SK-N-SH treated with all-trans-retinoic acid at 6 μM for 48 hours (cell line): ENCODE data around the gene RPS6KB2.
"Not testable (repeated sequence)": the region's sequence is repeated elsewhere in the genome, so short reads cannot be mapped to it uniquely, and the experiment has no call there.

ENCODE experiments used
- ATAC-seq: fragments of 200-7000 bp; cut with Tn5 transposase; 3 replicates; pipeline ENCODE4 v1.9.1; 2020; ENCODE audit warnings: mild to moderate bottlenecking, moderate library complexity
- ARNTL ChIP-seq: fragments of 450-650 bp; formaldehyde crosslinking; IDR thresholded peaks from 2 replicates; pipeline ENCODE4 v1.5.0; 2020; ENCODE audit warnings: low read depth, mild to moderate bottlenecking, moderate library complexity, borderline replicate concordance
- BACH2 ChIP-seq: fragments of 250-450 bp; sonication (Bioruptor Pico); IDR thresholded peaks from 2 replicates; pipeline ENCODE4 v1.9.0; 2021; ENCODE audit warnings: mild to moderate bottlenecking, borderline replicate concordance
- CREB5 ChIP-seq: fragments of 250-450 bp; sonication (Bioruptor Pico); IDR thresholded peaks from 2 replicates; pipeline ENCODE4 v1.5.1; 2020; ENCODE audit warnings: low read depth, mild to moderate bottlenecking, moderate library complexity
- CSDC2 ChIP-seq: fragments of 250-450 bp; sonication (Bioruptor Pico); IDR thresholded peaks from 2 replicates; pipeline ENCODE4 v1.5.0; 2020; ENCODE audit warnings: mild to moderate bottlenecking, moderate library complexity
- CSRNP3 ChIP-seq: fragments of 250-450 bp; sonication (Bioruptor Pico); IDR thresholded peaks from 2 replicates; pipeline ENCODE4 v1.5.1; 2021; ENCODE audit warnings: mild to moderate bottlenecking, moderate library complexity
- ESRRG ChIP-seq: fragments of 250-450 bp; sonication (Bioruptor Pico); IDR thresholded peaks from 2 replicates; pipeline ENCODE4 v1.6.1; 2021; ENCODE audit warnings: mild to moderate bottlenecking
- GLIS3 ChIP-seq: fragments of 250-450 bp; sonication (Bioruptor Pico); IDR thresholded peaks from 2 replicates; pipeline ENCODE4 v1.5.0; 2020; ENCODE audit warnings: mild to moderate bottlenecking, moderate library complexity
- OSR1 ChIP-seq: fragments of 250-450 bp; sonication (Bioruptor Pico); IDR thresholded peaks from 2 replicates; pipeline ENCODE4 v1.8.0; 2022; ENCODE audit warnings: moderate library complexity, mild to moderate bottlenecking, inconsistent platforms
- PPARA ChIP-seq: fragments of 250-450 bp; sonication (Bioruptor Pico); IDR thresholded peaks from 2 replicates; pipeline ENCODE4 v1.5.0; 2020; ENCODE audit warnings: mild to moderate bottlenecking, borderline replicate concordance
- RARB ChIP-seq: fragments of 250-450 bp; sonication (Bioruptor Pico); IDR thresholded peaks from 2 replicates; pipeline ENCODE4 v1.8.0; 2021; ENCODE audit warnings: mild to moderate bottlenecking, moderate library complexity
- SNAI2 ChIP-seq: fragments of 250-450 bp; sonication (Bioruptor Pico); IDR thresholded peaks from 2 replicates; pipeline ENCODE4 v1.5.0; 2020; ENCODE audit warnings: mild to moderate bottlenecking, moderate library complexity
- TCF4 ChIP-seq: fragments of 250-450 bp; sonication (Bioruptor Pico); IDR thresholded peaks from 2 replicates; pipeline ENCODE4 v1.8.0; 2021; ENCODE audit warnings: mild to moderate bottlenecking, moderate library complexity, borderline replicate concordance
- TOX ChIP-seq: fragments of 250-450 bp; sonication (Bioruptor Pico); IDR thresholded peaks from 2 replicates; pipeline ENCODE4 v1.8.0; 2021; ENCODE audit warnings: mild to moderate bottlenecking, moderate library complexity, borderline replicate concordance
- ZC3H10 ChIP-seq: fragments of 250-450 bp; sonication (Bioruptor Pico); IDR thresholded peaks from 2 replicates; pipeline ENCODE4 v1.5.1; 2021; ENCODE audit warnings: mild to moderate bottlenecking, moderate library complexity
- ZFP3 ChIP-seq: fragments of 250-450 bp; sonication (Bioruptor Pico); IDR thresholded peaks from 2 replicates; pipeline ENCODE4 v1.5.0; 2020; ENCODE audit warnings: mild to moderate bottlenecking, moderate library complexity
- ZNF565 ChIP-seq: fragments of 450-650 bp; formaldehyde crosslinking; conservative IDR thresholded peaks from 2 replicates; pipeline ENCODE4 v1.5.0; 2020; ENCODE audit warnings: low read depth, mild to moderate bottlenecking, moderate library complexity
- ZNF70 ChIP-seq: fragments of 450-650 bp; formaldehyde crosslinking; IDR thresholded peaks from 2 replicates; pipeline ENCODE4 v1.5.0; 2020; ENCODE audit warnings: mild to moderate bottlenecking, moderate library complexity

The RPS6KB2 gene

DNA sequence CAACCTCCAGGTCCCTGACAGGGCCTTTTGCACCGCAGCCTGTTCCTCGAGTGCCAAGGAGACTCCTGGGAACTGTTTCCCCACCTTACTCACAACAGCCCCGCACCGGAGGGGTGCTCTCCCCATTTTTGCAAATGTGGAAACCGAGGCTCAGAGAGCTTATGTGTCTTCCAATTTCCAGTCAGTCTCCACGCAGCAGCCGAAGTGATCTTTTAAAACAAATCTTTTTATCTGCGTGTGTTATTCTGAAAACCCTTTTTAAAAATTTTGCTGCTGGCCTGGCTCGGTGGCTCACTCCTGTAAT is 41.2 kb downstream of the RPS6KB2 start:
- no peak for TF ChIP-seq ZNF70 (CRISPR knock-in tag)
- TF ChIP-seq ESRRG (CRISPR knock-in tag): 0 out of 2 replicates have a peak, but pooled peaks have one; percentile 18
- no peak for TF ChIP-seq ARNTL (CRISPR knock-in tag)
- TF ChIP-seq, all 23 proteins: peak for 1
- ATAC-seq: no peak

GRCh38 chr11:67470337-67471002 is 42.2 kb downstream of the RPS6KB2 start:
- ATAC-seq: no peak
- TF ChIP-seq SNAI2 (CRISPR knock-in tag) (no peak), CSRNP3 (no peak), CREB5 (no peak), ESRRG (CRISPR knock-in tag) (no peak), TCF4 (CRISPR knock-in tag) (no peak), OSR1 (no peak), TOX (CRISPR knock-in tag) (no peak)

GRCh38 chr11:67472882-67473281 is 44.6 kb downstream of the RPS6KB2 start:
- TF ChIP-seq CSRNP3 (no peak), BACH2 (CRISPR knock-in tag) (no peak), ARNTL (CRISPR knock-in tag) (no peak), RARB (CRISPR knock-in tag) (no peak), ZFP3 (no peak), ZNF565 (CRISPR knock-in tag) (no peak), GLIS3 (CRISPR knock-in tag) (no peak), ZC3H10 (CRISPR knock-in tag) (no peak), TOX (CRISPR knock-in tag) (no peak), ESRRG (CRISPR knock-in tag) (no peak), CSDC2 (no peak), PPARA (no peak), CREB5 (no peak), TCF4 (CRISPR knock-in tag) (no peak), ZNF70 (CRISPR knock-in tag) (no peak)
- no peak for ATAC-seq

GRCh38 chr11:67476692-67477091 is 48.4 kb downstream of the RPS6KB2 start:
- ATAC-seq: not testable (repeated sequence)

DNA sequence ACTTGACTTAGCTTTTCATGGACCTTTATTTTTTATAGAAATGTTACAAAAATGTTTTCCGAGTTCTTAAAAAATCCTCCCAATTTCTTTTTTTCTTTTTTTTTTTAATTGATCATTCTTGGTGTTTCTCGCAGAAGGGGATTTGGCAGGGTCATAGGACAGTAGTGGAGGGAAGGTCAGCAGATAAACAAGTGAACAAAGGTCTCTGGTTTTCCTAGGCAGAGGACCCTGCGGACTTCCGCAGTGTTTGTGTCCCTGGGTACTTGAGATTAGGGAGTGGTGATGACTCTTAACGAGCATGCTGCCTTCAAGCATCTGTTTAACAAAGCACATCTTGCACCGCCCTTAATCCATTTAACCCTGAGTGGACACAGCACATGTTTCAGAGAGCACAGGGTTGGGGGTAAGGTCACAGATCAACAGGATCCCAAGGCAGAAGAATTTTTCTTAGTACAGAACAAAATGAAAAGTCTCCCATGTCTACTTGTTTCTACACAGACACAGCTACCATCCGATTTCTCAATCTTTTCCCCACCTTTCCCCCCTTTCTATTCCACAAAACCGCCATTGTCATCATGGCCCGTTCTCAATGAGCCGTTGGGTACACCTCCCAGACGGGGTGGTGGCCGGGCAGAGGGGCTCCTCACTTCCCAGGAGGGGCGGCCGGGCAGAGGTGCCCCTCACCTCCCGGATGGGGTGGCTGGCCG is 49.2 kb downstream of the RPS6KB2 start:
- not testable (repeated sequence) for ATAC-seq

DNA sequence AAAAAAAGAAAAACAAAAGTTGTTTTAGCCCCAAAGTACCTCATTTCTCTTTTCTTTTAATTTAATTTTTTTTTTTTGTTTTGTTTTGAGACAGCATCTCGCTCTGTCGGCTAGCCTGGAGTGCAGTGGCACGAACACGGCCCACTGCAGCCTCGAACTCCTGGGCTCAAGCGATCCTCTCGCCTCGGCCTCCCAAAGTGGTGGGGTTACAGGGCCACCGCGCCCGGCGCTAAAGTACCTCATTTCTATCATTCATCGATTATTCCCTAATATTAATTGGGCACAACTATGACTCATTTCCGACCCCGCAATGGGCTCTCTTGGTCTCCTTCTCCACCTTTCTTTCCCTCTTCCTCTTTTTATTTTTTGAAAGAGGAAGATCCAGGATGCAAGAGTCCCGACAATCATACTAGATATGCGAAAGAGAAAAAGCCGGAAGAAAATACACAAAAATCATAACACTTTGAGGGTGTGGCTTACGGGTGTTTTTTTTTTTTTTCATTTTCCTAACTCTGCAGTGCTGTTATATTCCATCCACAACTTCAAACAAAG is 54.1 kb downstream of the RPS6KB2 start:
- TF ChIP-seq TOX (CRISPR knock-in tag): no peak
- peak; percentile 59 for ATAC-seq
